ENCODE results near the gene GDF7.

Gene GDF7

DNA sequence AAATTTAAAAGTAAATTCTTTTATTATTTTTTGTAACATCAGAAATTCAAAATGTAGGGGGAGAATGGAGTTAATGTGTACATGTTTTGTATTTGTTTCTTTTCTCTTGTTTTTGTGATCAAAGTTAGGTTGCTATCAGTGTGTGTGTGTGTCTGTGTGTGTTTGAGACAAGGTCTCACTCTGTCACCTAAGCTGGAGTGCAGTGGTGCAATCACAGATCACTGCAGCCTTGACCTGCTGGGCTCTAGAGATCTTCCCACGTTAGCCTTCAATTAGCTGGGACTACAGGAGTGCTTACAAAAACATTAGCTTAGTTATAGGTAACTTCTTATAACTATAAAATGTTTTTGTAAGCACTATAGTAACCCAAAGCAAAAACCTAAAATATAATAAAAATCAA is 50.7 kb downstream of the GDF7 start:
- Histone ChIP-seq H3K27ac (ENCODE audit: poor library complexity, severe bottlenecking) (no peak overlapping the region), H3K27me3 (ENCODE audit: insufficient read depth, poor library complexity, severe bottlenecking) (no peaks in the 10 kb centered on the region), H3K4me1 (ENCODE audit: insufficient read depth, poor library complexity, severe bottlenecking) (no peaks in the 10 kb centered on the region), H3K4me3 (ENCODE audit: severe bottlenecking) (no peak overlapping the region), H3K36me3 (ENCODE audit: low read depth) (peaks cover 4% of the 10 kb centered on the region; the same call in 1 of the 2 replicates), H3K9me3 (ENCODE audit: severe bottlenecking) (peaks cover 2% of the 10 kb centered on the region)
- TF ChIP-seq CTCF (IDR thresholded peaks at IDR 0.05; ENCODE audit: poor library complexity, severe bottlenecking): no peak
- no peak for ATAC-seq (ENCODE audit: low read depth)
- no peak for DNase-seq (ENCODE audit: low spot score)

DNA sequence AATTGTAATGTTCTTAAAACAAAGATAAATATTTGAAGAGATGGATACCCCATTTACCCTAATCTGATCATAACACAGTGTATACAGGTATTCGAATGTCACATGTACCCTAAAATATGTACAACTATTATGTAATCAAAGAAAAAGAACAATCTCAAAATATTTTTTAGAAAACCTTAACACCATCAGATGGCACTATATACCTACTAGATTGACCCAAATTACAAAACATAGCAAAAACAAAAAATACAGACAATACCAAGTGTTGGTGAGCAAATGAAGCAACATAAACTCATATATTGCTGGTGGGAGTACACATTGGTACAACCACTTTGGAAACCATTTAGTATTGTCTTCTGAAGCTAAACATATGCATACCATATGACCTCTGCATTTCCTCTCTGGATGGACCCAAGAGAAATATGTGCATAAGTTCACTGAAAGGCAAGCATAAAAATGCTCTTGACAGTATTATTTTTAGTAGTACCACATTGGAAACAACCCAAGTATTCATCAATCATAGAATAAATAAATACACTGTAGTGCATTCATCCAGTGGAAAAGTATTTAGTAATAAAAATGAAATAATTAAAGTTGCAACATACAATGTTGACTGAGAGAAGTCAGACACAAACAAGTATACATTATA is 55.8 kb downstream of the GDF7 start:
- Histone ChIP-seq H3K27me3 (ENCODE audit: insufficient read depth, poor library complexity, severe bottlenecking) (no peaks in the 10 kb centered on the region), H3K4me1 (ENCODE audit: insufficient read depth, poor library complexity, severe bottlenecking) (no peaks in the 10 kb centered on the region), H3K9me3 (ENCODE audit: severe bottlenecking) (peaks cover 2% of the 10 kb centered on the region), H3K4me3 (ENCODE audit: severe bottlenecking) (no peak overlapping the region), H3K27ac (ENCODE audit: poor library complexity, severe bottlenecking) (no peak overlapping the region), H3K36me3 (ENCODE audit: low read depth) (peaks cover 7% of the 10 kb centered on the region; the same call in 1 of the 2 replicates)
- DNase-seq (ENCODE audit: low spot score) (no peak), ATAC-seq (ENCODE audit: low read depth) (no peak)
- TF ChIP-seq CTCF (IDR thresholded peaks at IDR 0.05; ENCODE audit: poor library complexity, severe bottlenecking): no peak

- Histone ChIP-seq H3K4me1 (ENCODE audit: insufficient read depth, poor library complexity, severe bottlenecking) (no peaks in the 10 kb centered on the region), H3K27ac (ENCODE audit: poor library complexity, severe bottlenecking) (no peak overlapping the region), H3K4me3 (ENCODE audit: severe bottlenecking) (no peak overlapping the region), H3K27me3 (ENCODE audit: insufficient read depth, poor library complexity, severe bottlenecking) (no peaks in the 10 kb centered on the region), H3K9me3 (ENCODE audit: severe bottlenecking) (peaks cover 2% of the 10 kb centered on the region), H3K36me3 (ENCODE audit: low read depth) (0 out of 2 replicates have a peak, but pooled peaks cover 4% of the 10 kb centered on the region)
- DNase-seq (ENCODE audit: low spot score): no peak
- no peak for TF ChIP-seq CTCF (IDR thresholded peaks at IDR 0.05; ENCODE audit: poor library complexity, severe bottlenecking)
- ATAC-seq (ENCODE audit: low read depth): no peak
These were observed 56.6 kb downstream of the GDF7 start for GRCh38 chr2:20723543-20723942.

- no peak for TF ChIP-seq CTCF (IDR thresholded peaks at IDR 0.05; ENCODE audit: poor library complexity, severe bottlenecking)
- ATAC-seq (ENCODE audit: low read depth): no peak
- Histone ChIP-seq H3K4me1 (ENCODE audit: insufficient read depth, poor library complexity, severe bottlenecking) (no peaks in the 10 kb centered on the region), H3K27ac (ENCODE audit: poor library complexity, severe bottlenecking) (no peak overlapping the region), H3K9me3 (ENCODE audit: severe bottlenecking) (no peaks in the 10 kb centered on the region), H3K36me3 (ENCODE audit: low read depth) (0 out of 2 replicates have a peak, but pooled peaks cover 4% of the 10 kb centered on the region), H3K4me3 (ENCODE audit: severe bottlenecking) (no peak overlapping the region), H3K27me3 (ENCODE audit: insufficient read depth, poor library complexity, severe bottlenecking) (no peaks in the 10 kb centered on the region)
- DNase-seq (ENCODE audit: low spot score): no peak
These were observed 57.6 kb downstream of the GDF7 start for GRCh38 chr2:20724500-20725053.

DNA sequence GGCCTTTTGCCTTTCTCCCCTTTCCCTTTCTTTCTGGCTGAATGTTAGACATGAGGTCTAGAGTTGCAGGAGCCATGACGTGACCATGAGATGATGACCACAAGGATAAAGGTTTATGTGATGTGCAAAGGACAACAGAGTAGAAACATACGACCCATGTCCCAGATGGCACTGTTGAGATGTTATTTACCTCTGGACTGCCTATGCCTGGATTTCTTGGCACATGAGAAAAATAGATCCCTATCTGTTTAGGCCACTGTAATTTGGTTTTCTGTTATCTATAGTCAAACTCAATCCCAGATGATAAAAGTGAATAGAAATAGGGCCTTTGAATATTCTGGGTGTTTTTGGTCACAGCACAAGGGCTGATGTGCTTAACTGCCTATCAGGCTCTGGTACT is 58.8 kb downstream of the GDF7 start:
- TF ChIP-seq CTCF (IDR thresholded peaks at IDR 0.05; ENCODE audit: poor library complexity, severe bottlenecking): no peak
- Histone ChIP-seq H3K9me3 (ENCODE audit: severe bottlenecking) (no peaks in the 10 kb centered on the region), H3K27me3 (ENCODE audit: insufficient read depth, poor library complexity, severe bottlenecking) (no peaks in the 10 kb centered on the region), H3K4me1 (ENCODE audit: insufficient read depth, poor library complexity, severe bottlenecking) (no peaks in the 10 kb centered on the region), H3K27ac (ENCODE audit: poor library complexity, severe bottlenecking) (no peak overlapping the region), H3K4me3 (ENCODE audit: severe bottlenecking) (no peak overlapping the region), H3K36me3 (ENCODE audit: low read depth) (0 out of 2 replicates have a peak, but pooled peaks cover 4% of the 10 kb centered on the region)
- ATAC-seq (ENCODE audit: low read depth): no peak
- no peak for DNase-seq (ENCODE audit: low spot score)

All from RWPE2 (cell line).